Upper lobe of left lung (tissue), 4 donors: ENCODE results near the gene NLRP14.

ENCODE experiments used
- CTCF ChIP-seq, 6 experiments: fragments of 450-650 bp in 4 of 6; fragments of 200-600 bp in 2 of 6; sonication (generic) in 2 of 6; IDR thresholded peaks; one replicate each; pipeline ENCODE4 v1.5.1; 2016 to 2019; ENCODE audit warnings: antibody characterized with exemption in 6 of 6
- POLR2A ChIP-seq, 4 donors: fragments of 450-650 bp; IDR thresholded peaks; one replicate each; pipeline ENCODE4 v1.5.1; 2016 to 2017; ENCODE audit warnings: antibody characterized with exemption in 4 of 4, mild to moderate bottlenecking in 2 of 4
- POLR2AphosphoS5 ChIP-seq, 2 donors: sonication (generic); formaldehyde crosslinking; IDR thresholded peaks; one replicate each; pipeline ENCODE4 v1.5.1; 2017; ENCODE audit warnings: antibody characterized with exemption in 2 of 2

- no peak for TF ChIP-seq POLR2AphosphoS5 (IDR thresholded peaks at IDR 0.05)
- no peak for TF ChIP-seq CTCF (IDR thresholded peaks at IDR 0.05)
- TF ChIP-seq POLR2A (IDR thresholded peaks at IDR 0.05) = no peak
These were observed 37.4 kb downstream of the NLRP14 start for GRCh38 chr11:7057641-7058040.
